Measurements from ENCODE around the gene ARHGEF25. TPM values are rescaled to one million over a fixed set of nuclear protein-coding genes. Genes with fewer than 3 reads are reported as not detected.
"Not testable (repeated sequence)": the region's sequence is repeated elsewhere in the genome, so short reads cannot be mapped to it uniquely, and the experiment has no call there.

The ARHGEF25 gene
- total RNA-seq, 1 experiment from 2014 or later = 12.9 TPM

- intact Hi-C loops (cut with micrococcal nuclease; ENCODE audit: unreplicated experiment) = no loop called here
- Histone ChIP-seq H4K20me1 (ENCODE audit: insufficient read depth) (no peaks in the 10 kb centered on the region), H3K27ac (no peak overlapping the region), H3K9me2 (ENCODE audit: insufficient read depth) (no peaks in the 10 kb centered on the region), H3K4me3 (no peak overlapping the region), H3K4me2 (no peak overlapping the region), H3F3A (ENCODE audit: insufficient read depth, low read depth) (no peaks in the 10 kb centered on the region), H3K36me3 (ENCODE audit: low read depth) (no peaks in the 10 kb centered on the region), H3K27me3 (ENCODE audit: insufficient read depth, low read depth) (peaks cover 97% of the 10 kb centered on the region), H3K79me2 (ENCODE audit: low read depth) (no peaks in the 10 kb centered on the region), H3K4me1 (replicated peaks; ENCODE audit: insufficient read depth) (no peaks in the 10 kb centered on the region), H3K9me3 (ENCODE audit: insufficient read depth, low read depth) (no peaks in the 10 kb centered on the region), H2AFZ (no peak overlapping the region)
- ChIA-PET CTCF (no interaction called here), POLR2A (ENCODE audit: unreplicated experiment) (interaction anchor here (0.6 kb wide), 1 partner anchor 87 kb away, joined by 5 read pairs; no protein-coding TSS in a partner anchor)
- no peak for DNase-seq
- TF ChIP-seq, protein P1, sequence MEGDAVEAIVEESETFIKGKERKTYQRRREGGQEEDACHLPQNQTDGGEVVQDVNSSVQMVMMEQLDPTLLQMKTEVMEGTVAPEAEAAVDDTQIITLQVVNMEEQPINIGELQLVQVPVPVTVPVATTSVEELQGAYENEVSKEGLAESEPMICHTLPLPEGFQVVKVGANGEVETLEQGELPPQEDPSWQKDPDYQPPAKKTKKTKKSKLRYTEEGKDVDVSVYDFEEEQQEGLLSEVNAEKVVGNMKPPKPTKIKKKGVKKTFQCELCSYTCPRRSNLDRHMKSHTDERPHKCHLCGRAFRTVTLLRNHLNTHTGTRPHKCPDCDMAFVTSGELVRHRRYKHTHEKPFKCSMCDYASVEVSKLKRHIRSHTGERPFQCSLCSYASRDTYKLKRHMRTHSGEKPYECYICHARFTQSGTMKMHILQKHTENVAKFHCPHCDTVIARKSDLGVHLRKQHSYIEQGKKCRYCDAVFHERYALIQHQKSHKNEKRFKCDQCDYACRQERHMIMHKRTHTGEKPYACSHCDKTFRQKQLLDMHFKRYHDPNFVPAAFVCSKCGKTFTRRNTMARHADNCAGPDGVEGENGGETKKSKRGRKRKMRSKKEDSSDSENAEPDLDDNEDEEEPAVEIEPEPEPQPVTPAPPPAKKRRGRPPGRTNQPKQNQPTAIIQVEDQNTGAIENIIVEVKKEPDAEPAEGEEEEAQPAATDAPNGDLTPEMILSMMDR (conservative IDR thresholded peaks at IDR 0.05) = no peak
- TF ChIP-seq EZH2 (IDR thresholded peaks at IDR 0.05; ENCODE audit: low read depth) = no peak
- BruUV-seq (replicated peaks) = no TSS peak
These were observed 5.3 kb downstream of the ARHGEF25 start for GRCh38 chr12:57616383-57617101.

- Histone ChIP-seq H3K4me1 (replicated peaks; ENCODE audit: insufficient read depth) (no peaks in the 10 kb centered on the region), H3K4me3 (no peak overlapping the region), H4K20me1 (ENCODE audit: insufficient read depth) (no peaks in the 10 kb centered on the region), H3K4me2 (no peak overlapping the region), H3K27ac (no peak overlapping the region), H3F3A (ENCODE audit: insufficient read depth, low read depth) (no peaks in the 10 kb centered on the region), H3K79me2 (ENCODE audit: low read depth) (no peaks in the 10 kb centered on the region), H3K36me3 (ENCODE audit: low read depth) (no peaks in the 10 kb centered on the region), H3K27me3 (ENCODE audit: insufficient read depth, low read depth) (peaks cover 98% of the 10 kb centered on the region), H2AFZ (no peak overlapping the region), H3K9me3 (ENCODE audit: insufficient read depth, low read depth) (no peaks in the 10 kb centered on the region), H3K9me2 (ENCODE audit: insufficient read depth) (no peaks in the 10 kb centered on the region)
- POLR2A ChIA-PET (ENCODE audit: unreplicated experiment) = no interaction called here
- DNase-seq = no peak
- intact Hi-C loops (cut with micrococcal nuclease; ENCODE audit: unreplicated experiment) = no loop called here
- CTCF ChIA-PET = no interaction called here
- TF ChIP-seq, protein P1 (conservative IDR thresholded peaks at IDR 0.05) = no peak
- TF ChIP-seq EZH2 (IDR thresholded peaks at IDR 0.05; ENCODE audit: low read depth) = no peak
- no TSS peak for BruUV-seq (replicated peaks)
These were observed 6.7 kb downstream of the ARHGEF25 start for GRCh38 chr12:57617942-57618341.

- H3K4me1 ChIP-seq (replicated peaks; ENCODE audit: insufficient read depth); H3K9me2 ChIP-seq (ENCODE audit: insufficient read depth); H3F3A ChIP-seq (ENCODE audit: insufficient read depth, low read depth); POLR2A ChIA-PET (ENCODE audit: unreplicated experiment); H3K27ac ChIP-seq; H3K79me2 ChIP-seq (ENCODE audit: low read depth); CTCF ChIA-PET; BruUV-seq (replicated peaks); H3K4me2 ChIP-seq; H3K36me3 ChIP-seq (ENCODE audit: low read depth); H3K4me3 ChIP-seq; H3K9me3 ChIP-seq (ENCODE audit: insufficient read depth, low read depth); intact Hi-C loops (cut with micrococcal nuclease; ENCODE audit: unreplicated experiment); DNase-seq; H2AFZ ChIP-seq; H4K20me1 ChIP-seq (ENCODE audit: insufficient read depth): not testable (repeated sequence)
- peaks cover 98% of the 10 kb centered on the region for H3K27me3 ChIP-seq (ENCODE audit: insufficient read depth, low read depth)
These were observed 7.2 kb downstream of the ARHGEF25 start for GRCh38 chr12:57618431-57618830.

- no peak overlapping the region for H3K4me3 ChIP-seq
- DNase-seq = no peak
- no peak overlapping the region for H3K4me2 ChIP-seq
- no peak overlapping the region for H3K27ac ChIP-seq
- TF ChIP-seq, protein P1 (conservative IDR thresholded peaks at IDR 0.05) = no peak
- no peak for TF ChIP-seq EZH2 (IDR thresholded peaks at IDR 0.05; ENCODE audit: low read depth)
- no peaks in the 10 kb centered on the region for H3K4me1 ChIP-seq (replicated peaks; ENCODE audit: insufficient read depth)
- BruUV-seq (replicated peaks) = no TSS peak
- H3K79me2 ChIP-seq (ENCODE audit: low read depth) = no peaks in the 10 kb centered on the region
- no peaks in the 10 kb centered on the region for H3K9me3 ChIP-seq (ENCODE audit: insufficient read depth, low read depth)
- H4K20me1 ChIP-seq (ENCODE audit: insufficient read depth) = no peaks in the 10 kb centered on the region
- no peaks in the 10 kb centered on the region for H3K9me2 ChIP-seq (ENCODE audit: insufficient read depth)
- ChIA-PET POLR2A (ENCODE audit: unreplicated experiment) (no interaction called here), CTCF (no interaction called here)
- no peak overlapping the region for H2AFZ ChIP-seq
- no peaks in the 10 kb centered on the region for H3F3A ChIP-seq (ENCODE audit: insufficient read depth, low read depth)
- H3K27me3 ChIP-seq (ENCODE audit: insufficient read depth, low read depth) = peaks cover 97% of the 10 kb centered on the region
- H3K36me3 ChIP-seq (ENCODE audit: low read depth) = no peaks in the 10 kb centered on the region
- intact Hi-C loops (cut with micrococcal nuclease; ENCODE audit: unreplicated experiment) = no loop called here
These were observed 7.8 kb downstream of the ARHGEF25 start for GRCh38 chr12:57618966-57619433.

All from PC-9 (cell line).